Fibroblast of lung (primary cell): ENCODE results near the gene MT1H.

Experiments
- EZH2 ChIP-seq: IDR thresholded peaks from 2 replicates; pipeline ENCODE4 v1.5.1; 2012; ENCODE audit warnings: low read length, control low read depth, mild to moderate bottlenecking; ENCODE audit errors: missing control alignments
- TF ChIP-seq, protein P1 (sequence below), 2 donors: IDR thresholded peaks in 1 of 2; conservative IDR thresholded peaks in 1 of 2; 1 replicate in 1 of 2; 2 replicates in 1 of 2; pipeline ENCODE4 v1.5.1; 2011 to 2012; ENCODE audit warnings: low read length in 2 of 2, control low read depth in 1 of 2, inconsistent platforms in 1 of 2, low read depth in 1 of 2, mild to moderate bottlenecking in 1 of 2

DNA sequence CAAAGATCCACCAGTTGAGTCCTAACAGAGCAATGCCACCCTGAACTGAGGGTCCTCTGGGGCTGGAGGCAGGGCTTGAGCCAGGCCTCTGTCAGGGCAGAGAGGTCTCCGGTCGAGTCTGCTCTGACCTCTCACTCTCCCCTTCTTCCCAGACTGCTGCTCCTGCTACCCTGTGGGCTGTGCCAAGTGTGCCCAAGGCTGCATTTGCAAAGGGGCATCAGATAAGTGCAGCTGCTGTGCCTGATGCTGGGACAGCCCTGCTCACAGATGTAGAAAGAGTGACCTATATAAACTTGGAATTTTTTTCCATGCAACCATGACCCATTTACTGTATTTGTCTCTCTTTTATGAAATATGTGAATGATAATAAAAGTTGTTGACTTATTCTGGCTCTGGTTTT is 20.3 kb upstream of the MT1H start:
- TF ChIP-seq, protein P1, sequence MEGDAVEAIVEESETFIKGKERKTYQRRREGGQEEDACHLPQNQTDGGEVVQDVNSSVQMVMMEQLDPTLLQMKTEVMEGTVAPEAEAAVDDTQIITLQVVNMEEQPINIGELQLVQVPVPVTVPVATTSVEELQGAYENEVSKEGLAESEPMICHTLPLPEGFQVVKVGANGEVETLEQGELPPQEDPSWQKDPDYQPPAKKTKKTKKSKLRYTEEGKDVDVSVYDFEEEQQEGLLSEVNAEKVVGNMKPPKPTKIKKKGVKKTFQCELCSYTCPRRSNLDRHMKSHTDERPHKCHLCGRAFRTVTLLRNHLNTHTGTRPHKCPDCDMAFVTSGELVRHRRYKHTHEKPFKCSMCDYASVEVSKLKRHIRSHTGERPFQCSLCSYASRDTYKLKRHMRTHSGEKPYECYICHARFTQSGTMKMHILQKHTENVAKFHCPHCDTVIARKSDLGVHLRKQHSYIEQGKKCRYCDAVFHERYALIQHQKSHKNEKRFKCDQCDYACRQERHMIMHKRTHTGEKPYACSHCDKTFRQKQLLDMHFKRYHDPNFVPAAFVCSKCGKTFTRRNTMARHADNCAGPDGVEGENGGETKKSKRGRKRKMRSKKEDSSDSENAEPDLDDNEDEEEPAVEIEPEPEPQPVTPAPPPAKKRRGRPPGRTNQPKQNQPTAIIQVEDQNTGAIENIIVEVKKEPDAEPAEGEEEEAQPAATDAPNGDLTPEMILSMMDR (conservative IDR thresholded peaks at IDR 0.05 in 1 of 2, IDR thresholded peaks at IDR 0.05 in 1 of 2; ENCODE audit: low read depth in 1 of 2, low read length in 2 of 2) = no peak
- no peak for TF ChIP-seq EZH2
